H1 (cell line): ENCODE measurements around the gene PRKCA. TPM values are rescaled to one million over a fixed set of nuclear protein-coding genes. Genes with fewer than 3 reads are reported as not detected.

Experiments used
- CTCF ChIA-PET: fragments of 300-600 bp; sonication (Branson Sonifier 250); formaldehyde crosslinking; loops from one replicate; lab custom pipeline; 2021; ENCODE audit not compliant: partially characterized antibody; lab: Charles Lee
- POLR2A ChIA-PET: fragments of 300-600 bp; sonication (Branson Sonifier 250); formaldehyde crosslinking; loops from one replicate; lab custom pipeline; 2021; ENCODE audit warnings: inconsistent platforms; ENCODE audit not compliant: partially characterized antibody; lab: Charles Lee
- DNase-seq, 2 experiments: peaks; one replicate each; pipeline versions ENCODE4 v3.0.0 to v3.0.0-alpha.2; 2010 to 2022; ENCODE audit warnings: low spot score in 2 of 2, low read depth in 1 of 2, mixed read lengths in 1 of 2
- FAIRE-seq: peaks from 2 replicates; lab custom pipeline; 2011; peaks lifted over from hg19 to GRCh38; lab: Jason Lieb, UNC
- H2AFZ ChIP-seq: 2 replicates; pipeline ENCODE4 v1.8.1; 2012; ENCODE audit warnings: low read length, inconsistent platforms
- H2AK5ac ChIP-seq: 2 replicates; pipeline ENCODE4 v1.6.1; 2013; ENCODE audit warnings: low read depth, low read length
- H2BK120ac ChIP-seq: replicated peaks from 2 replicates; pipeline ENCODE3; 2013; ENCODE audit warnings: low read depth, low read length, inconsistent platforms
- H2BK12ac ChIP-seq: 2 replicates; pipeline ENCODE4 v1.6.1; 2013; ENCODE audit warnings: low read depth, low read length
- H2BK15ac ChIP-seq: 2 replicates; pipeline ENCODE4 v1.6.1; 2013; ENCODE audit warnings: low read length
- H2BK20ac ChIP-seq: 2 replicates; pipeline ENCODE4 v1.6.1; 2013; ENCODE audit warnings: low read length
- H2BK5ac ChIP-seq: 2 replicates; pipeline ENCODE4 v1.6.1; 2013; ENCODE audit warnings: low read depth, low read length
- H3K14ac ChIP-seq: 2 replicates; pipeline ENCODE4 v1.6.1; 2013; ENCODE audit warnings: inconsistent platforms; ENCODE audit not compliant: insufficient read length
- H3K18ac ChIP-seq: 2 replicates; pipeline ENCODE4 v1.6.1; 2013; ENCODE audit warnings: low read length; ENCODE audit errors: extremely low read depth
- H3K23ac ChIP-seq: 2 replicates; pipeline ENCODE4 v1.6.1; 2013; ENCODE audit warnings: inconsistent platforms; ENCODE audit not compliant: insufficient read length
- H3K23me2 ChIP-seq: 2 replicates; pipeline ENCODE4 v1.6.1; 2013; ENCODE audit warnings: low read depth, low read length
- H3K27ac ChIP-seq: 2 replicates; pipeline ENCODE4 v1.6.1; 2011; ENCODE audit warnings: low read depth, low read length, inconsistent platforms
- H3K27me3 ChIP-seq, 4 experiments: replicated peaks in 1 of 4; 1 replicate in 1 of 4; 2 replicates in 3 of 4; pipeline versions ENCODE4 v1.6.1 to v1.8.1; 2011 to 2013; ENCODE audit warnings: low read length in 3 of 4, mild to moderate bottlenecking in 3 of 4, inconsistent platforms in 2 of 4, mixed read lengths in 2 of 4, moderate library complexity in 1 of 4; ENCODE audit not compliant: control insufficient read depth in 3 of 4, insufficient read depth in 3 of 4; ENCODE audit errors: extremely low read depth in 1 of 4
- H3K36me3 ChIP-seq, 4 experiments: 2 replicates each; pipeline versions ENCODE4 v1.6.1 to v1.8.1; 2011 to 2013; ENCODE audit warnings: mild to moderate bottlenecking in 4 of 4, low read length in 3 of 4, moderate library complexity in 2 of 4, control low read depth in 1 of 4, inconsistent platforms in 1 of 4; ENCODE audit not compliant: insufficient read depth in 4 of 4, control insufficient read depth in 2 of 4
- H3K4ac ChIP-seq: replicated peaks from 2 replicates; pipeline ENCODE3; 2013; ENCODE audit warnings: low read length, low read depth, mixed read lengths, inconsistent platforms; ENCODE audit not compliant: insufficient read length
- H3K4me1 ChIP-seq, 4 experiments: replicated peaks in 1 of 4; 1 replicate in 1 of 4; 2 replicates in 3 of 4; pipeline versions ENCODE4 v1.6.1 to v1.8.1; 2011 to 2013; ENCODE audit warnings: low read length in 3 of 4, inconsistent platforms in 2 of 4, mixed read lengths in 1 of 4; ENCODE audit not compliant: insufficient read depth in 4 of 4, control insufficient read depth in 3 of 4
- H3K4me2 ChIP-seq, 2 experiments: 2 replicates each; pipeline versions ENCODE4 v1.6.1 to v1.8.1; 2011 to 2013; ENCODE audit warnings: low read depth in 2 of 2, low read length in 2 of 2, control low read depth in 1 of 2, inconsistent platforms in 1 of 2, mild to moderate bottlenecking in 1 of 2; ENCODE audit not compliant: insufficient read depth in 1 of 2
- H3K4me3 ChIP-seq, 4 experiments: fragments of 200-600, 300-600 bp in 1 of 4; sonication (generic), shearing (Covaris generic), sonication (Bioruptor Twin) in 1 of 4; 2 replicates each; pipeline versions ENCODE4 v1.5.1 to v1.8.1; 2011 to 2016; ENCODE audit warnings: low read length in 4 of 4, low read depth in 3 of 4, control low read depth in 2 of 4, inconsistent platforms in 2 of 4, mild to moderate bottlenecking in 2 of 4, mixed read lengths in 1 of 4, moderate library complexity in 1 of 4; ENCODE audit not compliant: insufficient read depth in 2 of 4; ENCODE audit errors: extremely low read depth in 1 of 4
- H3K56ac ChIP-seq: replicated peaks from 2 replicates; pipeline ENCODE3; 2013; ENCODE audit warnings: low read depth, mild to moderate bottlenecking, mixed read lengths, low read length, inconsistent platforms; ENCODE audit not compliant: insufficient read length
- H3K79me1 ChIP-seq: 2 replicates; pipeline ENCODE4 v1.6.1; 2013; ENCODE audit warnings: low read depth, low read length, control low read depth
- H3K79me2 ChIP-seq, 2 experiments: 2 replicates each; pipeline versions ENCODE4 v1.6.1 to v1.8.1; 2012 to 2013; ENCODE audit warnings: low read length in 2 of 2, mild to moderate bottlenecking in 2 of 2, inconsistent platforms in 1 of 2; ENCODE audit not compliant: insufficient read depth in 2 of 2, control insufficient read depth in 1 of 2
- H3K9ac ChIP-seq, 4 experiments: replicated peaks in 1 of 4; 1 replicate in 1 of 4; 2 replicates in 3 of 4; pipeline versions ENCODE4 v1.6.1 to v1.8.1; 2011 to 2013; ENCODE audit warnings: low read depth in 3 of 4, low read length in 3 of 4, control low read depth in 2 of 4, mild to moderate bottlenecking in 2 of 4, moderate library complexity in 2 of 4, inconsistent platforms in 1 of 4; ENCODE audit errors: extremely low read depth in 1 of 4
- H3K9me3 ChIP-seq, 2 experiments: 2 replicates each; pipeline versions ENCODE4 v1.6.1 to v1.8.1; 2012 to 2013; ENCODE audit warnings: mild to moderate bottlenecking in 2 of 2, moderate library complexity in 2 of 2, control low read depth in 1 of 2, inconsistent platforms in 1 of 2, low read depth in 1 of 2, low read length in 1 of 2, mixed read lengths in 1 of 2; ENCODE audit not compliant: insufficient read depth in 2 of 2
- H4K20me1 ChIP-seq, 2 experiments: replicated peaks in 1 of 2; 2 replicates each; pipeline versions ENCODE3 to v1.8.1; 2011 to 2013; ENCODE audit warnings: inconsistent platforms in 2 of 2, low read length in 2 of 2, mild to moderate bottlenecking in 1 of 2; ENCODE audit not compliant: insufficient read depth in 2 of 2, control insufficient read depth in 1 of 2
- H4K5ac ChIP-seq: 2 replicates; pipeline ENCODE4 v1.6.1; 2013; ENCODE audit warnings: low read length, low read depth, mixed read lengths, inconsistent platforms; ENCODE audit not compliant: insufficient read length
- H4K8ac ChIP-seq: 2 replicates; pipeline ENCODE4 v1.8.0; 2013; ENCODE audit warnings: mild to moderate bottlenecking, moderate library complexity, low read length, inconsistent platforms; ENCODE audit not compliant: insufficient read depth; ENCODE audit errors: extremely low read depth
- H4K91ac ChIP-seq: replicated peaks from 2 replicates; pipeline ENCODE3; 2013; ENCODE audit warnings: low read length, mixed read lengths, inconsistent platforms; ENCODE audit not compliant: insufficient read length
- BCL11A ChIP-seq, 2 experiments: IDR thresholded peaks; one replicate each; pipeline ENCODE4 v1.6.1; 2011; ENCODE audit warnings: low read depth in 2 of 2, low read length in 2 of 2, mild to moderate bottlenecking in 2 of 2
- WGBS, 2 experiments: shearing (Covaris generic) in 1 of 2; methylation state at CpG; one replicate each; pipeline versions ENCODE4 v1.1.6 to v1.1.7; 2013 to 2015; ENCODE audit warnings: low lambda C conversion rate in 2 of 2, mixed read lengths in 2 of 2, inconsistent platforms in 1 of 2, low coverage in 1 of 2, missing lambda C conversion rate in 1 of 2; ENCODE audit not compliant: insufficient replicate concordance in 2 of 2, insufficient coverage in 1 of 2, insufficient read length in 1 of 2; ENCODE audit errors: extremely low coverage in 1 of 2, missing lambda C conversion rate in 1 of 2; 5-methylcytosine and 5-hydroxymethylcytosine counted together
- polyA plus RNA-seq, 7 experiments: library from polyadenylated mRNA; depleted of rRNA in 3 of 7; stranded (reverse) in 5 of 7; unstranded in 2 of 7; fragments of >200 nt in 5 of 7; fragments of 200-250 nt in 2 of 7; gene quantifications; 1 replicate in 5 of 7; 2 replicates in 1 of 7; 4 replicates in 1 of 7; pipeline versions ENCODE4 v1.2.1 to v1.2.3, GENCODE V29; 2011 to 2013; ENCODE audit warnings: missing spikeins in 2 of 7, mixed read lengths in 2 of 7
- total RNA-seq: library from RNA; stranded (reverse); fragmentation: NEBNext Ultra II Directional; extraction: Animal tissue kit (Norgen Biotek cat#: 25700); gene quantifications from 2 replicates; pipeline ENCODE4 v1.2.1, GENCODE V29; 2021
- TF ChIP-seq, protein P1 (sequence below): IDR thresholded peaks from 2 replicates; pipeline ENCODE4 v1.6.1; 2011; ENCODE audit warnings: low read depth, mild to moderate bottlenecking, low read length; ENCODE audit not compliant: insufficient read depth

PRKCA gene
- total and polyA plus RNA-seq, 2 of the 8 experiments (the other 6 are each of a cell fraction or from before 2014, with no cell fraction given) = 5.8 to 17.8 TPM

DNA sequence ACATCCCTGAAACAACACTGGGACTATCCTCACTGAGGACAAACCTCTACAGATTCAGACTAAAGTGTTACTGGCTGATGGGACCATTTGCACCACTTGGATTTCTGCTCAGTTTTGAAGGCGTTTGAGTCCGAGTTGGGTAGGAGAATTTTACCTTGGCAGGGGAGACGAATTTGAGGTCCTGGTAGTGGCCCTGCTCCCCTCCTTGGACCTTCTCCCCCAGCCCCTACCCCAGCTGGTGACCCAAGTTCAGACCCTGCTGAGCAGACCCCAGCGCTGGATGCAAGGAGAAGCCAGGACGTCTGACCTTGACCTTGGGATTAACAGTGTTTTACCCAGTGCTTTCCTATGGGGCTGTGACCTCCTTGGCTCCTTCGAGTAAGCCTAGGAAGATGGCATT, 546.1 kb downstream of the PRKCA start:
- Histone ChIP-seq H3K79me1 (no peaks in the 10 kb centered on the region), H2AK5ac (no peak overlapping the region), H4K5ac (no peak overlapping the region), H2BK12ac (no peak overlapping the region), H3K23ac (no peak overlapping the region), H3K18ac (no peak overlapping the region), H3K14ac (no peak overlapping the region), H2BK20ac (no peak overlapping the region), H3K23me2 (no peaks in the 10 kb centered on the region), H3K79me2 (no peaks in the 10 kb centered on the region), H3K56ac (no peak overlapping the region), H2BK15ac (no peak overlapping the region), H2BK120ac (no peak overlapping the region), H3K27me3 (no peaks in the 10 kb centered on the region), H3K4me2 (no peak overlapping the region), H3K36me3 (no peaks in the 10 kb centered on the region), H3K4ac (no peak overlapping the region), H3K4me3 (no peak overlapping the region), H3K4me1 (no peaks in the 10 kb centered on the region), H3K9ac (no peak overlapping the region), H2AFZ (no peak overlapping the region), H4K91ac (no peak overlapping the region), H3K9me3 (peaks cover 5 to 13% of the 10 kb centered on the region in 2 experiments), H3K27ac (no peak overlapping the region), H2BK5ac (no peak overlapping the region), H4K8ac (no peak overlapping the region), H4K20me1 (no peaks in the 10 kb centered on the region)
- CTCF ChIA-PET = no interaction called here
- 88% methylated on average over 6 of the region's 6 CpGs; no CpG with 5 or more reads in 1 of the 2 experiments for WGBS, 2 experiments
- POLR2A ChIA-PET = no interaction called here
- FAIRE-seq (no peak), DNase-seq (no peak)
- TF ChIP-seq BCL11A (IDR thresholded peaks at IDR 0.05; ENCODE audit: low read depth in 2 of 2, low read length in 2 of 2) = no peak
- TF ChIP-seq, protein P1, sequence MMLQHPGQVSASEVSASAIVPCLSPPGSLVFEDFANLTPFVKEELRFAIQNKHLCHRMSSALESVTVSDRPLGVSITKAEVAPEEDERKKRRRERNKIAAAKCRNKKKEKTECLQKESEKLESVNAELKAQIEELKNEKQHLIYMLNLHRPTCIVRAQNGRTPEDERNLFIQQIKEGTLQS = no peak
